ENCODE measurements around the gene SSU72. TPM values are rescaled to one million over a fixed set of nuclear protein-coding genes. Genes with fewer than 3 reads are reported as not detected.

The SSU72 gene
- total RNA-seq, 4 donors from 2014 or later = 78.7 to 134 (median 112) TPM

DNA sequence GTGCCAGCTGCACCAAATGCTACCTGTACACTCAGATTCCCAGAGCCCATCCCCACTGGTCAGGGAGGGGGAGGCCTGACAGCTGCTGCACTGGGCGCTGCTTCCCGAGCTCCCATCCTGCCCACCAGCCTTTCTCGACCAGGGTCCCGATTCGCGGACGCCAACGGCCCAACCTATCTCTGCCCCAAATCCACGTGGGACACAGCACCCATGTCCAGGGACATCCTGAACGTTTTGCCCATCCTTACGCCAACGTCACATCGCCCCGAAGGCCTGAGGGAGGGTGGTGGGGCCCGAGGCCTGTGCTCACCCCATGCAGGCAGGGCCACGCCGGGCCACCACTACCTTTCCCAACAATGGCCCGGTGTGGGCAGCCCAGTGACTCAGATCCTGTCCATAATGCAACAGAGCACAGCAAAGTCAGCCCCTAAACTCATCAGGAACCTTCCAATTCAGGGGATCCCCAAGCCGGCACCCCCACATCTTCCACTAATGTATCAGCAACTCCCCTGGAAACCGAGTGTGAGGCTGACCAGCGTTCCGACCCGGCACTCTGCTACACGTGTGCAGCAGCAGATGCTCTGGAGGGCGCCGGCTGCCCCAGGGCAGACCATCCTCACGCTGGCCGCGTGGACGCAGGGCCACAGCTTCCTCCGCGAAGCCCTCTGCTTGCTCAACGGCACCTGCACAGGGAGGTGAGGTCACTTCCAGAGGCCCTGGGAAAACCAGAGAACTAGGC is 23.0 kb downstream of the SSU72 start:
- intact Hi-C loops (cut with DNase I) = no loop called here
- Histone ChIP-seq H3K4me3 (no peak overlapping the region), H3K27ac (replicated peaks in 1 of 4) (no peak overlapping the region), H3K27me3 (no peaks in the 10 kb centered on the region), H3K9me3 (no peaks in the 10 kb centered on the region), H3K4me1 (peaks cover 10 to 35% (median 18%) of the 10 kb centered on the region in 4 donors), H3K36me3 (peaks cover 4 to 29% (median 12%) of the 10 kb centered on the region in 4 donors)
- 85% methylated on average over 24 of the region's 33 CpGs for WGBS
- TF ChIP-seq, protein P1, sequence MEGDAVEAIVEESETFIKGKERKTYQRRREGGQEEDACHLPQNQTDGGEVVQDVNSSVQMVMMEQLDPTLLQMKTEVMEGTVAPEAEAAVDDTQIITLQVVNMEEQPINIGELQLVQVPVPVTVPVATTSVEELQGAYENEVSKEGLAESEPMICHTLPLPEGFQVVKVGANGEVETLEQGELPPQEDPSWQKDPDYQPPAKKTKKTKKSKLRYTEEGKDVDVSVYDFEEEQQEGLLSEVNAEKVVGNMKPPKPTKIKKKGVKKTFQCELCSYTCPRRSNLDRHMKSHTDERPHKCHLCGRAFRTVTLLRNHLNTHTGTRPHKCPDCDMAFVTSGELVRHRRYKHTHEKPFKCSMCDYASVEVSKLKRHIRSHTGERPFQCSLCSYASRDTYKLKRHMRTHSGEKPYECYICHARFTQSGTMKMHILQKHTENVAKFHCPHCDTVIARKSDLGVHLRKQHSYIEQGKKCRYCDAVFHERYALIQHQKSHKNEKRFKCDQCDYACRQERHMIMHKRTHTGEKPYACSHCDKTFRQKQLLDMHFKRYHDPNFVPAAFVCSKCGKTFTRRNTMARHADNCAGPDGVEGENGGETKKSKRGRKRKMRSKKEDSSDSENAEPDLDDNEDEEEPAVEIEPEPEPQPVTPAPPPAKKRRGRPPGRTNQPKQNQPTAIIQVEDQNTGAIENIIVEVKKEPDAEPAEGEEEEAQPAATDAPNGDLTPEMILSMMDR (IDR thresholded peaks at IDR 0.05) = no peak
- no peak for TF ChIP-seq POLR2AphosphoS5 (IDR thresholded peaks at IDR 0.05)
- no peak for TF ChIP-seq POLR2A (IDR thresholded peaks at IDR 0.05; ENCODE audit: low read depth)
- no peak for TF ChIP-seq EP300 (IDR thresholded peaks at IDR 0.05)
- DNase-seq (ENCODE audit: extremely low spot score) = no peak

DNA sequence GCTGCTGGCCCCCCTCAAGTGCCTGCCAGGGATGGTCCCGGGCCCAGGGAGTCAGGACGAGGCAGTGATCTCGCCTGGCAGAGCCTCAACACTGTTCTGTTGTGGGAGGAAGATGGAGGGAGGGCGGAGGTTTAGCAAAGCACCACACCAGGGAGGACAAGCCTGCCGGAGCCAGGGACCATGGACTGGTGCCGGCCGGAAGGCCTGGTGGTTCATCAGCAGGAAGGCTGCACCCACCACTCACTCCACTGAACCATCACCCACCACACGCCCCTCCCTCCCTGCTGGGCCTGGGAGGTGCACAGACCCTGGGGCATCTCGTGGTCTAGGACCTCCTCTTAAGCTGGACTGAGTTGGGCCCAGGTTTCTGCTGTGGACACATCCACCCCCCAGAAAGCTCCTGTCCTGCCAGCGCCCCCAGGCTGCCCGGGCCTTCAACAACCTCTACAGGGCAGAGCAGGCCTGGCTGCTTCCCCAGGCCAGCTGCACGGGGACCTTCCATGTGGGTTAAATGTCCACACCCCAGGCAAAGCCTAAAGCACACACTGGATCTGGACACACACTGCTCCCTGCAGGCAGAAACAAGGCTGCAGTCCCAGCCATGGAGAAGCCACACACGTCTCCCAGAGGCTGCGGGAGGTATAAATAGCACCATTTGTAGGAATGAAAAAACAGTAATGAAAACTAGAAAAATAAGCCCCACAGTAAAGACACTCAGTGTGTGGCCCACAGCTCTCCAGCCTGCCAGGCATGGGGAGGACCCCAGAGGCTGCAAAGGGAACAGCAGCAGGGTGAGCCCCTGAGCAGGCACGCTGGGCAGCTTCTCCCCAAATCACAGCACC is 23.9 kb downstream of the SSU72 start:
- peaks cover 10 to 38% (median 18%) of the 10 kb centered on the region in 4 donors for H3K4me1 ChIP-seq
- no peaks in the 10 kb centered on the region for H3K9me3 ChIP-seq
- peaks cover 4 to 23% (median 12%) of the 10 kb centered on the region in 4 donors for H3K36me3 ChIP-seq
- WGBS = 49% methylated on average over 11 of the region's 15 CpGs
- H3K4me3 ChIP-seq = no peak overlapping the region
- TF ChIP-seq, protein P1 (IDR thresholded peaks at IDR 0.05) = no peak
- TF ChIP-seq EP300 (IDR thresholded peaks at IDR 0.05) = no peak
- no peak for TF ChIP-seq POLR2A (IDR thresholded peaks at IDR 0.05; ENCODE audit: low read depth)
- TF ChIP-seq POLR2AphosphoS5 (IDR thresholded peaks at IDR 0.05) = no peak
- H3K27ac ChIP-seq (replicated peaks in 1 of 4) = peak overlapping the region in 2 of 4 donors; percentile 28 to 35
- intact Hi-C loops (cut with DNase I) = no loop called here
- H3K27me3 ChIP-seq = no peaks in the 10 kb centered on the region
- no peak for DNase-seq (ENCODE audit: extremely low spot score)

DNA sequence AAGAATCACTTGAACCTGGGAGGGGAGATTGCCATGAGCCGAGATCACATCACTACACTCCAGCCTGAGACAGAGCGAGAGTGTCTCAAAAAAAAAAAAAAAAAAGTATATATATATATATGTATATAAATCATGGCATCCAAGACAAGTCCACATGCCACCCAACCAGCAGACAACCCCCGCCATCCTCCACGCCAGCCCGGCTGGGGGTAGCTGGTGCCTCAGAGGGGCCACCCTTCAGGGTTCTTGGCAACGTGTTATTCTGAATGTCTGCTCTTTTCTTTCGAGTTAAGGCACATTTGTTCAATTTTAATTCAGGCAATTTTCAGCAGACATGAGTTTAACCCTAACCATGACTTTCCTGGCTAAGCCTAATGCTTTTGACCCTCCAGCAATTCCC is 24.6 kb downstream of the SSU72 start:
- Histone ChIP-seq H3K4me3 (no peak overlapping the region), H3K27ac (replicated peaks in 1 of 4) (peak overlapping the region in 2 of 4 donors; percentile 28 to 35), H3K36me3 (peaks cover 2 to 16% (median 8%) of the 10 kb centered on the region in 4 donors), H3K9me3 (no peaks in the 10 kb centered on the region), H3K4me1 (peaks cover 10 to 38% (median 18%) of the 10 kb centered on the region in 4 donors), H3K27me3 (no peaks in the 10 kb centered on the region)
- no peak for DNase-seq (ENCODE audit: extremely low spot score)
- TF ChIP-seq POLR2A (IDR thresholded peaks at IDR 0.05; ENCODE audit: low read depth) = no peak
- no peak for TF ChIP-seq POLR2AphosphoS5 (IDR thresholded peaks at IDR 0.05)
- no peak for TF ChIP-seq EP300 (IDR thresholded peaks at IDR 0.05)
- TF ChIP-seq, protein P1 (IDR thresholded peaks at IDR 0.05) = no peak
- intact Hi-C loops (cut with DNase I) = no loop called here
- 71% methylated on average over 7 of the region's 7 CpGs for WGBS

DNA sequence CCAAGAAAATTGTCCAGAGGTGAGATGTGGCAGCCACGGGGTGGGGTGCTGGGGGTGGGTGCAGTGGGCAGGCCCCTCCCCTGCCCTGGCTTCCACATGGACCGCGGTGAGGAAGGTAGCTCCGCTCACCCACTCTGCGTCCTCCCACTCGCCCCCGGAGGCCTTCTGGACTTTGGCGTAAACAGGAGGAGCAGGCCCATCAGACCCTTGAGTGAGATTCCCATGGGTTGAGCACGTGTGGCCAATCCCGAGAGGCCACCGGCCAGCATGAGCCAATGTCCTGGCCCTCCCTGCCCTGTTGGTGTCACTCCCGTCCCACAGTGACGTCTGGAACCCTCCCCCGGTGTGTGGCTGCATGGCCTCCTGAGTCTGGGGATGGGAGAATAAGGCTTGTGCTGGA is 26.1 kb downstream of the SSU72 start:
- intact Hi-C loops (cut with DNase I) = no loop called here
- Histone ChIP-seq H3K27me3 (no peaks in the 10 kb centered on the region), H3K9me3 (no peaks in the 10 kb centered on the region), H3K27ac (replicated peaks in 1 of 4) (no peak overlapping the region), H3K4me3 (no peak overlapping the region), H3K36me3 (peaks cover 0 to 25% (median 12%) of the 10 kb centered on the region in 4 donors), H3K4me1 (peaks cover 7 to 30% (median 13%) of the 10 kb centered on the region in 4 donors)
- no peak for DNase-seq (ENCODE audit: extremely low spot score)
- WGBS = 85% methylated on average over 10 of the region's 14 CpGs
- TF ChIP-seq POLR2A (IDR thresholded peaks at IDR 0.05; ENCODE audit: low read depth) (no peak), POLR2AphosphoS5 (IDR thresholded peaks at IDR 0.05) (no peak), EP300 (IDR thresholded peaks at IDR 0.05) (no peak)
- TF ChIP-seq, protein P1 (IDR thresholded peaks at IDR 0.05) = no peak

All from esophagus muscularis mucosa (tissue), 4 donors.